Suprapubic skin (tissue), 4 donors: ENCODE measurements around the gene CPNE5.

ENCODE experiments used
- CTCF ChIP-seq, 2 donors: fragments of 200-600 bp in 1 of 2; fragments of 450-650 bp in 1 of 2; sonication (generic) in 1 of 2; IDR thresholded peaks; one replicate each; pipeline ENCODE4 v1.5.1; 2016 to 2019; ENCODE audit warnings: antibody characterized with exemption in 2 of 2, mild to moderate bottlenecking in 1 of 2, moderate library complexity in 1 of 2
- EP300 ChIP-seq: sonication (generic); formaldehyde crosslinking; IDR thresholded peaks from one replicate; pipeline ENCODE4 v1.6.1; 2017; ENCODE audit warnings: antibody characterized with exemption
- POLR2A ChIP-seq, 2 donors: fragments of 450-650 bp; IDR thresholded peaks; one replicate each; pipeline ENCODE4 v1.6.1; 2017; ENCODE audit warnings: antibody characterized with exemption in 2 of 2, mild to moderate bottlenecking in 2 of 2, moderate library complexity in 2 of 2
- POLR2AphosphoS5 ChIP-seq, 3 donors: sonication (generic); formaldehyde crosslinking; IDR thresholded peaks; one replicate each; pipeline ENCODE4 v1.6.1; 2017; ENCODE audit warnings: antibody characterized with exemption in 3 of 3

- TF ChIP-seq POLR2A (IDR thresholded peaks at IDR 0.05) (peak in 1 of 2 donors; percentile 67), POLR2AphosphoS5 (IDR thresholded peaks at IDR 0.05) (peak in 2 of 3 donors; percentile 89 to 96), CTCF (IDR thresholded peaks at IDR 0.05) (peak; percentile 77 to 91), EP300 (no peak)
These were observed 46.5 kb upstream of the CPNE5 start, which contains the start of gene C6orf89 for GRCh38 chr6:36885461-36886401.
